ENCODE results near the gene ZSWIM6. TPM values are rescaled to one million over a fixed set of nuclear protein-coding genes. Genes with fewer than 3 reads are reported as not detected.

The ZSWIM6 gene
- total RNA-seq, 2 experiments from 2014 or later: 4.1 TPM

- ChIA-PET POLR2A (interaction anchor here (0.5 kb wide), 1 partner anchor 131 kb away, joined by 3 read pairs; no protein-coding TSS in a partner anchor), CTCF (interaction anchor here (0.6 to 1.3 kb wide), 2 partner anchors 11 to 35 kb away, joined by 4 read pairs; no protein-coding TSS in a partner anchor)
- DNase-seq (no peak), ATAC-seq (ENCODE audit: poor library complexity) (no peak)
- Mint-ChIP-seq H3K4me1 (ENCODE audit: low read depth) (peaks cover 47% of the 10 kb centered on the region), H3K27ac (no peak overlapping the region), H3K4me3 (no peak overlapping the region), H3K27me3 (no peaks in the 10 kb centered on the region), H3K9me3 (no peaks in the 10 kb centered on the region), H3K36me3 (ENCODE audit: low read depth) (no peaks in the 10 kb centered on the region)
- intact Hi-C loops (cut with DNase I, micrococcal nuclease): no loop called here
- Histone ChIP-seq H3K36me3 (ENCODE audit: insufficient read depth, low read length) (no peaks in the 10 kb centered on the region), H3K4me1 (ENCODE audit: insufficient read depth, low read length) (peaks cover 3% of the 10 kb centered on the region), H3K27ac (ENCODE audit: low read depth in 1 of 2, low read length in 2 of 2) (no peak overlapping the region), H3K9me3 (ENCODE audit: control insufficient read depth in 1 of 2, insufficient read depth in 1 of 2, low read length in 2 of 2) (no peaks in the 10 kb centered on the region), H3K4me3 (ENCODE audit: low read length) (no peak overlapping the region), H3K27me3 (ENCODE audit: control insufficient read depth in 1 of 2, insufficient read depth in 2 of 2, low read length in 2 of 2) (no peaks in the 10 kb centered on the region)
- TF ChIP-seq, protein P1, sequence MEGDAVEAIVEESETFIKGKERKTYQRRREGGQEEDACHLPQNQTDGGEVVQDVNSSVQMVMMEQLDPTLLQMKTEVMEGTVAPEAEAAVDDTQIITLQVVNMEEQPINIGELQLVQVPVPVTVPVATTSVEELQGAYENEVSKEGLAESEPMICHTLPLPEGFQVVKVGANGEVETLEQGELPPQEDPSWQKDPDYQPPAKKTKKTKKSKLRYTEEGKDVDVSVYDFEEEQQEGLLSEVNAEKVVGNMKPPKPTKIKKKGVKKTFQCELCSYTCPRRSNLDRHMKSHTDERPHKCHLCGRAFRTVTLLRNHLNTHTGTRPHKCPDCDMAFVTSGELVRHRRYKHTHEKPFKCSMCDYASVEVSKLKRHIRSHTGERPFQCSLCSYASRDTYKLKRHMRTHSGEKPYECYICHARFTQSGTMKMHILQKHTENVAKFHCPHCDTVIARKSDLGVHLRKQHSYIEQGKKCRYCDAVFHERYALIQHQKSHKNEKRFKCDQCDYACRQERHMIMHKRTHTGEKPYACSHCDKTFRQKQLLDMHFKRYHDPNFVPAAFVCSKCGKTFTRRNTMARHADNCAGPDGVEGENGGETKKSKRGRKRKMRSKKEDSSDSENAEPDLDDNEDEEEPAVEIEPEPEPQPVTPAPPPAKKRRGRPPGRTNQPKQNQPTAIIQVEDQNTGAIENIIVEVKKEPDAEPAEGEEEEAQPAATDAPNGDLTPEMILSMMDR (IDR thresholded peaks at IDR 0.05): no peak
These were observed 129.9 kb downstream of the ZSWIM6 start for GRCh38 chr5:61461926-61462325.

GRCh38 chr5:61463596-61463995 is 131.5 kb downstream of the ZSWIM6 start:
- ChIA-PET POLR2A (no interaction called here), CTCF (interaction anchor here (1.1 kb wide), 1 partner anchor 9 kb away, joined by 3 read pairs; no protein-coding TSS in a partner anchor)
- Histone ChIP-seq H3K4me1 (ENCODE audit: insufficient read depth, low read length) (peaks cover 3% of the 10 kb centered on the region), H3K27me3 (ENCODE audit: control insufficient read depth in 1 of 2, insufficient read depth in 2 of 2, low read length in 2 of 2) (no peaks in the 10 kb centered on the region), H3K4me3 (ENCODE audit: low read length) (no peak overlapping the region), H3K36me3 (ENCODE audit: insufficient read depth, low read length) (no peaks in the 10 kb centered on the region), H3K9me3 (ENCODE audit: control insufficient read depth in 1 of 2, insufficient read depth in 1 of 2, low read length in 2 of 2) (no peaks in the 10 kb centered on the region), H3K27ac (ENCODE audit: low read depth in 1 of 2, low read length in 2 of 2) (no peak overlapping the region)
- ATAC-seq (ENCODE audit: poor library complexity) (no peak), DNase-seq (no peak)
- H3K4me3 Mint-ChIP-seq: no peak overlapping the region
- H3K9me3 Mint-ChIP-seq: no peaks in the 10 kb centered on the region
- H3K27ac Mint-ChIP-seq: no peak overlapping the region
- TF ChIP-seq, protein P1 (IDR thresholded peaks at IDR 0.05): no peak
- H3K27me3 Mint-ChIP-seq: no peaks in the 10 kb centered on the region
- H3K4me1 Mint-ChIP-seq (ENCODE audit: low read depth): peaks cover 52% of the 10 kb centered on the region
- no peaks in the 10 kb centered on the region for H3K36me3 Mint-ChIP-seq (ENCODE audit: low read depth)
- intact Hi-C loops (cut with DNase I, micrococcal nuclease): no loop called here

GRCh38 chr5:61464512-61464911 is 132.5 kb downstream of the ZSWIM6 start:
- no peaks in the 10 kb centered on the region for H3K36me3 Mint-ChIP-seq (ENCODE audit: low read depth)
- H3K4me3 ChIP-seq (ENCODE audit: low read length): no peak overlapping the region
- no peak overlapping the region for H3K27ac ChIP-seq (ENCODE audit: low read depth in 1 of 2, low read length in 2 of 2)
- H3K27ac Mint-ChIP-seq: no peak overlapping the region
- H3K36me3 ChIP-seq (ENCODE audit: insufficient read depth, low read length): no peaks in the 10 kb centered on the region
- no peaks in the 10 kb centered on the region for H3K9me3 ChIP-seq (ENCODE audit: control insufficient read depth in 1 of 2, insufficient read depth in 1 of 2, low read length in 2 of 2)
- H3K27me3 ChIP-seq (ENCODE audit: control insufficient read depth in 1 of 2, insufficient read depth in 2 of 2, low read length in 2 of 2): no peaks in the 10 kb centered on the region
- ATAC-seq (ENCODE audit: poor library complexity) (no peak), DNase-seq (no peak)
- TF ChIP-seq, protein P1 (IDR thresholded peaks at IDR 0.05): no peak
- peaks cover 3% of the 10 kb centered on the region for H3K4me1 ChIP-seq (ENCODE audit: insufficient read depth, low read length)
- no peaks in the 10 kb centered on the region for H3K27me3 Mint-ChIP-seq
- no peak overlapping the region for H3K4me3 Mint-ChIP-seq
- POLR2A ChIA-PET: no interaction called here
- peaks cover 51% of the 10 kb centered on the region for H3K4me1 Mint-ChIP-seq (ENCODE audit: low read depth)
- intact Hi-C loops (cut with DNase I, micrococcal nuclease): no loop called here
- CTCF ChIA-PET: no interaction called here
- no peaks in the 10 kb centered on the region for H3K9me3 Mint-ChIP-seq
